A549 (cell line): Measurements from ENCODE around the gene CLEC2D. TPM values are rescaled to one million over a fixed set of nuclear protein-coding genes. Genes with fewer than 3 reads are reported as not detected.

ENCODE experiments used
- ATAC-seq, 2 experiments: fragments of 200-7000 bp in 1 of 2; fragments of >200 bp in 1 of 2; cut with Nextera tagmentation in 1 of 2; cut with Tn5 transposase in 1 of 2; 3 replicates each; pipeline versions ENCODE4 v1.8.0 to v1.9.1; 2018 to 2020; ENCODE audit warnings: mild to moderate bottlenecking in 1 of 2, moderate library complexity in 1 of 2
- CTCF ChIA-PET: fragments of 300-600 bp; sonication (Branson Sonifier 250); formaldehyde crosslinking; extraction: SDS; loops from one replicate; lab custom pipeline; 2021; ENCODE audit warnings: antibody characterized with exemption, inconsistent platforms; lab: Yijun Ruan, JAX
- POLR2A ChIA-PET: fragments of 350-600 bp; formaldehyde crosslinking; extraction: SDS; loops from one replicate; lab custom pipeline; 2021; ENCODE audit warnings: antibody characterized with exemption, inconsistent platforms; lab: Yijun Ruan, JAX
- DNase-seq, 2 experiments: peaks; one replicate each; pipeline versions ENCODE4 v3.0.0 to v3.0.0-alpha.2; 2011 to 2016; ENCODE audit warnings: low read depth in 1 of 2, low spot score in 1 of 2
- FAIRE-seq: peaks from 2 replicates; lab custom pipeline; 2011; peaks lifted over from hg19 to GRCh38; lab: Jason Lieb, UNC
- H3K27ac ChIP-seq, 2 experiments: fragments of >200 bp; sonication (Bioruptor Twin); formaldehyde crosslinking; 3 replicates each; pipeline ENCODE4 v1.5.1; 2016 to 2017
- H3K4me1 ChIP-seq: fragments of >200 bp; sonication (Bioruptor Twin); formaldehyde crosslinking; 3 replicates; pipeline ENCODE4 v1.6.1; 2016
- H3K4me2 ChIP-seq: fragments of >200 bp; sonication (Bioruptor Twin); formaldehyde crosslinking; 3 replicates; pipeline ENCODE4 v1.6.1; 2016
- H3K4me3 ChIP-seq: fragments of >200 bp; sonication (Bioruptor Twin); formaldehyde crosslinking; 3 replicates; pipeline ENCODE4 v1.5.1; 2016
- H3K9me3 ChIP-seq: fragments of >200 bp; sonication (Bioruptor Twin); formaldehyde crosslinking; 3 replicates; pipeline ENCODE4 v1.6.1; 2016
- ATOH8 ChIP-seq: fragments of 250-450 bp; sonication (Bioruptor Pico); IDR thresholded peaks from 2 replicates; pipeline ENCODE4 v1.5.0; 2020; ENCODE audit warnings: low read depth, mild to moderate bottlenecking, moderate library complexity
- BCL3 ChIP-seq: fragments of >200 bp; sonication (Bioruptor Twin); formaldehyde crosslinking; IDR thresholded peaks from 3 replicates; pipeline ENCODE4 v1.6.1; 2016
- CHD4 ChIP-seq: fragments of 200-600 bp; sonication (generic); IDR thresholded peaks from 2 replicates; pipeline ENCODE4 v1.6.1; 2016; ENCODE audit warnings: antibody characterized with exemption, mild to moderate bottlenecking, borderline replicate concordance
- CTCF ChIP-seq: fragments of >200 bp; sonication (Bioruptor Twin); formaldehyde crosslinking; IDR thresholded peaks from 3 replicates; pipeline ENCODE4 v1.5.1; 2016
- ELK1 ChIP-seq: fragments of 150-350 bp; IDR thresholded peaks from 2 replicates; pipeline ENCODE4 v1.6.1; 2014; ENCODE audit warnings: low read depth, mild to moderate bottlenecking, low read length
- ESRRA ChIP-seq: fragments of 150-350 bp; IDR thresholded peaks from 2 replicates; pipeline ENCODE4 v1.6.1; 2014; ENCODE audit warnings: mild to moderate bottlenecking, low read length, borderline replicate concordance
- FOSL2 ChIP-seq, 2 experiments: fragments of 450-650 bp in 1 of 2; fragments of >200 bp in 1 of 2; sonication (Bioruptor Twin) in 1 of 2; formaldehyde crosslinking; IDR thresholded peaks; 2 replicates each; pipeline versions ENCODE4 v1.5.0 to v1.6.1; 2016 to 2020; ENCODE audit warnings: mild to moderate bottlenecking in 1 of 2, moderate library complexity in 1 of 2
- GATA3 ChIP-seq: IDR thresholded peaks from 2 replicates; pipeline ENCODE4 v1.6.1; 2012; ENCODE audit warnings: borderline replicate concordance
- HEYL ChIP-seq: fragments of 250-450 bp; sonication (Bioruptor Pico); IDR thresholded peaks from 2 replicates; pipeline ENCODE4 v1.8.0; 2021; ENCODE audit warnings: mild to moderate bottlenecking, moderate library complexity
- JUN ChIP-seq, 2 experiments: fragments of >200 bp; sonication (Bioruptor Twin); formaldehyde crosslinking; IDR thresholded peaks; 2 replicates in 1 of 2; 3 replicates in 1 of 2; pipeline ENCODE4 v1.6.1; 2016 to 2017
- NR3C1 ChIP-seq: fragments of >200 bp; sonication (Bioruptor Twin); formaldehyde crosslinking; IDR thresholded peaks from 3 replicates; pipeline ENCODE4 v1.6.1; 2017
- PBX3 ChIP-seq: IDR thresholded peaks from 2 replicates; pipeline ENCODE4 v1.6.1; 2012
- PHF8 ChIP-seq: fragments of 200-600 bp; sonication (generic); IDR thresholded peaks from 2 replicates; pipeline ENCODE4 v1.6.1; 2016; ENCODE audit warnings: low read depth, mild to moderate bottlenecking, antibody characterized with exemption, moderate library complexity, borderline replicate concordance
- POLR2A ChIP-seq: IDR thresholded peaks from 2 replicates; pipeline ENCODE4 v1.6.1; 2012; ENCODE audit warnings: mild to moderate bottlenecking, low read length
- POLR2AphosphoS2 ChIP-seq: conservative IDR thresholded peaks from 2 replicates; pipeline ENCODE4 v1.6.1; 2012; ENCODE audit warnings: low read length, improper control_type of control experiment, inconsistent platforms
- RARB ChIP-seq: fragments of 250-450 bp; sonication (Bioruptor Pico); IDR thresholded peaks from 2 replicates; pipeline ENCODE4 v1.8.0; 2021; ENCODE audit warnings: mild to moderate bottlenecking, moderate library complexity
- RCOR1 ChIP-seq: fragments of 150-350 bp; IDR thresholded peaks from 2 replicates; pipeline ENCODE4 v1.6.1; 2014; ENCODE audit warnings: antibody characterized with exemption, low read length, low read depth
- REST ChIP-seq: fragments of 200-600 bp; sonication (generic); IDR thresholded peaks from 2 replicates; pipeline ENCODE4 v1.6.1; 2016; ENCODE audit warnings: antibody characterized with exemption, mild to moderate bottlenecking, moderate library complexity
- USF2 ChIP-seq: fragments of 450-650 bp; IDR thresholded peaks from 2 replicates; pipeline ENCODE4 v1.6.1; 2014; ENCODE audit warnings: antibody characterized with exemption
- ZC3H11A ChIP-seq: fragments of 450-650 bp; IDR thresholded peaks from 2 replicates; pipeline ENCODE4 v1.6.1; 2014; ENCODE audit warnings: antibody characterized with exemption, mild to moderate bottlenecking
- ZNF302 ChIP-seq: fragments of 250-450 bp; sonication (Bioruptor Pico); IDR thresholded peaks from 2 replicates; pipeline ENCODE4 v1.9.0; 2021; ENCODE audit warnings: inconsistent platforms, mild to moderate bottlenecking, moderate library complexity
- WGBS: methylation state at CpG from one replicate; pipeline ENCODE4 v1.1.6; 2017; ENCODE audit errors: missing lambda C conversion rate; 5-methylcytosine and 5-hydroxymethylcytosine counted together
- polyA plus RNA-seq, 4 experiments: library from polyadenylated mRNA; depleted of rRNA in 3 of 4; stranded (reverse); fragments of >200 nt; fragmentation: RNase III in 1 of 4; extraction: RNeasy Plus Mini Kit Qiagen cat#74134 plus additional on column Dnase treatment in 1 of 4; gene quantifications; 2 replicates in 3 of 4; 3 replicates in 1 of 4; pipeline ENCODE4 v1.2.3, GENCODE V29; 2011 to 2017

CLEC2D gene
- polyA plus RNA-seq, 2 of the 4 experiments (the other 2 are of a cell fraction) = 1.1 to 4.0 TPM

GRCh38 chr12:9701380-9702154 lies 32.1 kb downstream of the CLEC2D start:
- Histone ChIP-seq H3K4me1 (no peaks in the 10 kb centered on the region), H3K4me2 (no peak overlapping the region), H3K9me3 (peaks cover 9% of the 10 kb centered on the region; the same call in 1 of the 3 replicates), H3K4me3 (no peak overlapping the region), H3K27ac (no peak overlapping the region)
- POLR2A ChIA-PET = no interaction called here
- ATAC-seq (peak; percentile 41 to 43; a peak in 3 of 6 replicates), DNase-seq (no peak), FAIRE-seq (no peak)
- CTCF ChIA-PET = no interaction called here
- WGBS = 74% methylated on average over 1 of the region's 1 CpG
- TF ChIP-seq PBX3 (no peak), REST (no peak), POLR2A (no peak), ATOH8 (CRISPR knock-in tag) (no peak), RCOR1 (no peak), GATA3 (no peak), NR3C1 (no peak), ZC3H11A (no peak), BCL3 (no peak), CTCF (no peak)

- no peak overlapping the region for H3K27ac ChIP-seq
- H3K9me3 ChIP-seq = peaks cover 6% of the 10 kb centered on the region; the same call in 1 of the 3 replicates
- WGBS = 68% methylated on average over 3 of the region's 3 CpGs
- no peak for FAIRE-seq
- POLR2A ChIA-PET = no interaction called here
- no peak overlapping the region for H3K4me2 ChIP-seq
- ATAC-seq = peak in 1 of 2 experiments; percentile 29; a peak in 2 of 6 replicates
- H3K4me1 ChIP-seq = no peaks in the 10 kb centered on the region
- no peak for DNase-seq
- H3K4me3 ChIP-seq = no peak overlapping the region
- CTCF ChIA-PET = no interaction called here
- TF ChIP-seq ELK1 (no peak), JUN (IDR thresholded peaks at IDR 0.05) (no peak), ESRRA (no peak), PHF8 (no peak), USF2 (no peak), CHD4 (no peak), RARB (CRISPR knock-in tag) (no peak), POLR2AphosphoS2 (no peak), ATOH8 (CRISPR knock-in tag) (no peak), PBX3 (no peak), HEYL (CRISPR knock-in tag) (no peak), ZNF302 (CRISPR knock-in tag) (no peak), FOSL2 (IDR thresholded peaks at IDR 0.05) (no peak), FOSL2 (CRISPR knock-in tag; IDR thresholded peaks at IDR 0.05) (no peak)
Observed at GRCh38 chr12:9702255-9702654, 32.7 kb downstream of the CLEC2D start.
